Thyroid gland (tissue), 4 donors: Measurements from ENCODE around the gene IL22RA1.

Source experiments
- POLR2A ChIP-seq, 2 donors: fragments of 450-650 bp; IDR thresholded peaks; one replicate each; pipeline ENCODE4 v1.6.1; 2017; ENCODE audit warnings: antibody characterized with exemption in 2 of 2, mild to moderate bottlenecking in 2 of 2, moderate library complexity in 1 of 2
- TF ChIP-seq, protein P1 (sequence below), 6 experiments: fragments of 200-600 bp in 3 of 6; fragments of 450-650 bp in 3 of 6; sonication (generic) in 3 of 6; IDR thresholded peaks; one replicate each; pipeline ENCODE4 v1.5.1; 2016 to 2019; ENCODE audit warnings: antibody characterized with exemption in 6 of 6, mild to moderate bottlenecking in 2 of 6, inconsistent platforms in 1 of 6, moderate library complexity in 1 of 6

DNA sequence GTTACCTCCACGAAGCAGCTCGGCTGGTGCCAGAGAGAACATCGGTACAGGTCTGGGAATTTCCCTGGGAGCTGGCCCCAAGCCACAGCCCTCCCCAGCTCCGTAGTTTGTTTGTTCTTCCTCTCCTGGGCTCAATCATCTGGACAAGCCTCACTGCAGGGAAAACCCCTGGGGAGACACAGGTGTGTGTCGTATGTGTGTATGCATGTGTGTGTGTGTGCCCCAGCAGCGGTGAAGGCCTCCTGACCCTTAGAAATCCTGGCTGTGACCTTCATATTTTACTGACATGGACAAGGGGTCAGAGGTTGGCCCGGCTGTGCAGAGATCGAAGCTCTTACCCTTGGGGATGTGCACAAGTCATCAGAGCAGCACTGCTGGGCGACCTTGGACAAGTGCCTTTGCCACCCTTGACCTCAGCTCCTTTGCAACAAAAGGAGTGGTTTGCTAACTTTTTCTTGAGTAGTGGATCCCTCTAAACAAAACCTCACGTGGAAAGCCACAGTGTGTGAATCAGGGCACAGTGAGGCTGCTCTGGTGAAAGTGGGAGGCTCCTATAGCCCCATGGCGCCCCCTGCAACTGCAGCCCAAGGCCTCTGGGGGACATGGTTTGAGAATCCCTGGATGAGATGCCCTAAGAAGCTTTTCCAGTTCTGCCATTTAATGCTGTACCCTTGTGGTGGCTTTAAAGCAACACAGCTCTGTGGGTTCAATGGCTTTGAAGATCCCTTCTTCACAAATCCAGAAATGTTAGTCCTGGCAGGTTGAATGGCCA, 12.3 kb upstream of the IL22RA1 start:
- TF ChIP-seq, protein P1, sequence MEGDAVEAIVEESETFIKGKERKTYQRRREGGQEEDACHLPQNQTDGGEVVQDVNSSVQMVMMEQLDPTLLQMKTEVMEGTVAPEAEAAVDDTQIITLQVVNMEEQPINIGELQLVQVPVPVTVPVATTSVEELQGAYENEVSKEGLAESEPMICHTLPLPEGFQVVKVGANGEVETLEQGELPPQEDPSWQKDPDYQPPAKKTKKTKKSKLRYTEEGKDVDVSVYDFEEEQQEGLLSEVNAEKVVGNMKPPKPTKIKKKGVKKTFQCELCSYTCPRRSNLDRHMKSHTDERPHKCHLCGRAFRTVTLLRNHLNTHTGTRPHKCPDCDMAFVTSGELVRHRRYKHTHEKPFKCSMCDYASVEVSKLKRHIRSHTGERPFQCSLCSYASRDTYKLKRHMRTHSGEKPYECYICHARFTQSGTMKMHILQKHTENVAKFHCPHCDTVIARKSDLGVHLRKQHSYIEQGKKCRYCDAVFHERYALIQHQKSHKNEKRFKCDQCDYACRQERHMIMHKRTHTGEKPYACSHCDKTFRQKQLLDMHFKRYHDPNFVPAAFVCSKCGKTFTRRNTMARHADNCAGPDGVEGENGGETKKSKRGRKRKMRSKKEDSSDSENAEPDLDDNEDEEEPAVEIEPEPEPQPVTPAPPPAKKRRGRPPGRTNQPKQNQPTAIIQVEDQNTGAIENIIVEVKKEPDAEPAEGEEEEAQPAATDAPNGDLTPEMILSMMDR (IDR thresholded peaks at IDR 0.05), result peak in 3 of 6 experiments; percentile 12 to 20 (median 16)
- TF ChIP-seq POLR2A (IDR thresholded peaks at IDR 0.05), result no peak
